H1 (cell line): Measurements from ENCODE around the gene AIPL1. TPM values are rescaled to one million over a fixed set of nuclear protein-coding genes. Genes with fewer than 3 reads are reported as not detected.
A peak's percentile ranks its signal among the peaks of the same experiment; 100 is the strongest.

Experiments used
- CTCF ChIA-PET: fragments of 300-600 bp; sonication (Branson Sonifier 250); formaldehyde crosslinking; loops from one replicate; lab custom pipeline; 2021; ENCODE audit not compliant: partially characterized antibody; lab: Charles Lee
- POLR2A ChIA-PET: fragments of 300-600 bp; sonication (Branson Sonifier 250); formaldehyde crosslinking; loops from one replicate; lab custom pipeline; 2021; ENCODE audit warnings: inconsistent platforms; ENCODE audit not compliant: partially characterized antibody; lab: Charles Lee
- DNase-seq, 2 experiments: peaks; one replicate each; pipeline versions ENCODE4 v3.0.0 to v3.0.0-alpha.2; 2010 to 2022; ENCODE audit warnings: low spot score in 2 of 2, low read depth in 1 of 2, mixed read lengths in 1 of 2
- FAIRE-seq: peaks from 2 replicates; lab custom pipeline; 2011; peaks lifted over from hg19 to GRCh38; lab: Jason Lieb, UNC
- H2AFZ ChIP-seq: 2 replicates; pipeline ENCODE4 v1.8.1; 2012; ENCODE audit warnings: low read length, inconsistent platforms
- H2AK5ac ChIP-seq: 2 replicates; pipeline ENCODE4 v1.6.1; 2013; ENCODE audit warnings: low read depth, low read length
- H2BK120ac ChIP-seq: replicated peaks from 2 replicates; pipeline ENCODE3; 2013; ENCODE audit warnings: low read depth, low read length, inconsistent platforms
- H2BK12ac ChIP-seq: 2 replicates; pipeline ENCODE4 v1.6.1; 2013; ENCODE audit warnings: low read depth, low read length
- H2BK15ac ChIP-seq: 2 replicates; pipeline ENCODE4 v1.6.1; 2013; ENCODE audit warnings: low read length
- H2BK20ac ChIP-seq: 2 replicates; pipeline ENCODE4 v1.6.1; 2013; ENCODE audit warnings: low read length
- H2BK5ac ChIP-seq: 2 replicates; pipeline ENCODE4 v1.6.1; 2013; ENCODE audit warnings: low read depth, low read length
- H3K14ac ChIP-seq: 2 replicates; pipeline ENCODE4 v1.6.1; 2013; ENCODE audit warnings: inconsistent platforms; ENCODE audit not compliant: insufficient read length
- H3K18ac ChIP-seq: 2 replicates; pipeline ENCODE4 v1.6.1; 2013; ENCODE audit warnings: low read length; ENCODE audit errors: extremely low read depth
- H3K23ac ChIP-seq: 2 replicates; pipeline ENCODE4 v1.6.1; 2013; ENCODE audit warnings: inconsistent platforms; ENCODE audit not compliant: insufficient read length
- H3K23me2 ChIP-seq: 2 replicates; pipeline ENCODE4 v1.6.1; 2013; ENCODE audit warnings: low read depth, low read length
- H3K27ac ChIP-seq: 2 replicates; pipeline ENCODE4 v1.6.1; 2011; ENCODE audit warnings: low read depth, low read length, inconsistent platforms
- H3K27me3 ChIP-seq, 4 experiments: replicated peaks in 1 of 4; 1 replicate in 1 of 4; 2 replicates in 3 of 4; pipeline versions ENCODE4 v1.6.1 to v1.8.1; 2011 to 2013; ENCODE audit warnings: low read length in 3 of 4, mild to moderate bottlenecking in 3 of 4, inconsistent platforms in 2 of 4, mixed read lengths in 2 of 4, moderate library complexity in 1 of 4; ENCODE audit not compliant: control insufficient read depth in 3 of 4, insufficient read depth in 3 of 4; ENCODE audit errors: extremely low read depth in 1 of 4
- H3K36me3 ChIP-seq, 4 experiments: 2 replicates each; pipeline versions ENCODE4 v1.6.1 to v1.8.1; 2011 to 2013; ENCODE audit warnings: mild to moderate bottlenecking in 4 of 4, low read length in 3 of 4, moderate library complexity in 2 of 4, control low read depth in 1 of 4, inconsistent platforms in 1 of 4; ENCODE audit not compliant: insufficient read depth in 4 of 4, control insufficient read depth in 2 of 4
- H3K4ac ChIP-seq: replicated peaks from 2 replicates; pipeline ENCODE3; 2013; ENCODE audit warnings: low read length, low read depth, mixed read lengths, inconsistent platforms; ENCODE audit not compliant: insufficient read length
- H3K4me1 ChIP-seq, 4 experiments: replicated peaks in 1 of 4; 1 replicate in 1 of 4; 2 replicates in 3 of 4; pipeline versions ENCODE4 v1.6.1 to v1.8.1; 2011 to 2013; ENCODE audit warnings: low read length in 3 of 4, inconsistent platforms in 2 of 4, mixed read lengths in 1 of 4; ENCODE audit not compliant: insufficient read depth in 4 of 4, control insufficient read depth in 3 of 4
- H3K4me2 ChIP-seq, 2 experiments: 2 replicates each; pipeline versions ENCODE4 v1.6.1 to v1.8.1; 2011 to 2013; ENCODE audit warnings: low read depth in 2 of 2, low read length in 2 of 2, control low read depth in 1 of 2, inconsistent platforms in 1 of 2, mild to moderate bottlenecking in 1 of 2; ENCODE audit not compliant: insufficient read depth in 1 of 2
- H3K4me3 ChIP-seq, 4 experiments: fragments of 200-600, 300-600 bp in 1 of 4; sonication (generic), shearing (Covaris generic), sonication (Bioruptor Twin) in 1 of 4; 2 replicates each; pipeline versions ENCODE4 v1.5.1 to v1.8.1; 2011 to 2016; ENCODE audit warnings: low read length in 4 of 4, low read depth in 3 of 4, control low read depth in 2 of 4, inconsistent platforms in 2 of 4, mild to moderate bottlenecking in 2 of 4, mixed read lengths in 1 of 4, moderate library complexity in 1 of 4; ENCODE audit not compliant: insufficient read depth in 2 of 4; ENCODE audit errors: extremely low read depth in 1 of 4
- H3K56ac ChIP-seq: replicated peaks from 2 replicates; pipeline ENCODE3; 2013; ENCODE audit warnings: low read depth, mild to moderate bottlenecking, mixed read lengths, low read length, inconsistent platforms; ENCODE audit not compliant: insufficient read length
- H3K79me1 ChIP-seq: 2 replicates; pipeline ENCODE4 v1.6.1; 2013; ENCODE audit warnings: low read depth, low read length, control low read depth
- H3K79me2 ChIP-seq, 2 experiments: 2 replicates each; pipeline versions ENCODE4 v1.6.1 to v1.8.1; 2012 to 2013; ENCODE audit warnings: low read length in 2 of 2, mild to moderate bottlenecking in 2 of 2, inconsistent platforms in 1 of 2; ENCODE audit not compliant: insufficient read depth in 2 of 2, control insufficient read depth in 1 of 2
- H3K9ac ChIP-seq, 4 experiments: replicated peaks in 1 of 4; 1 replicate in 1 of 4; 2 replicates in 3 of 4; pipeline versions ENCODE4 v1.6.1 to v1.8.1; 2011 to 2013; ENCODE audit warnings: low read depth in 3 of 4, low read length in 3 of 4, control low read depth in 2 of 4, mild to moderate bottlenecking in 2 of 4, moderate library complexity in 2 of 4, inconsistent platforms in 1 of 4; ENCODE audit errors: extremely low read depth in 1 of 4
- H3K9me3 ChIP-seq, 2 experiments: 2 replicates each; pipeline versions ENCODE4 v1.6.1 to v1.8.1; 2012 to 2013; ENCODE audit warnings: mild to moderate bottlenecking in 2 of 2, moderate library complexity in 2 of 2, control low read depth in 1 of 2, inconsistent platforms in 1 of 2, low read depth in 1 of 2, low read length in 1 of 2, mixed read lengths in 1 of 2; ENCODE audit not compliant: insufficient read depth in 2 of 2
- H4K20me1 ChIP-seq, 2 experiments: replicated peaks in 1 of 2; 2 replicates each; pipeline versions ENCODE3 to v1.8.1; 2011 to 2013; ENCODE audit warnings: inconsistent platforms in 2 of 2, low read length in 2 of 2, mild to moderate bottlenecking in 1 of 2; ENCODE audit not compliant: insufficient read depth in 2 of 2, control insufficient read depth in 1 of 2
- H4K5ac ChIP-seq: 2 replicates; pipeline ENCODE4 v1.6.1; 2013; ENCODE audit warnings: low read length, low read depth, mixed read lengths, inconsistent platforms; ENCODE audit not compliant: insufficient read length
- H4K8ac ChIP-seq: 2 replicates; pipeline ENCODE4 v1.8.0; 2013; ENCODE audit warnings: mild to moderate bottlenecking, moderate library complexity, low read length, inconsistent platforms; ENCODE audit not compliant: insufficient read depth; ENCODE audit errors: extremely low read depth
- H4K91ac ChIP-seq: replicated peaks from 2 replicates; pipeline ENCODE3; 2013; ENCODE audit warnings: low read length, mixed read lengths, inconsistent platforms; ENCODE audit not compliant: insufficient read length
- POU5F1 ChIP-seq: IDR thresholded peaks from 2 replicates; pipeline ENCODE4 v1.6.1; 2011; ENCODE audit warnings: low read depth, mild to moderate bottlenecking, low read length, moderate library complexity
- WGBS, 2 experiments: shearing (Covaris generic) in 1 of 2; methylation state at CpG; one replicate each; pipeline versions ENCODE4 v1.1.6 to v1.1.7; 2013 to 2015; ENCODE audit warnings: low lambda C conversion rate in 2 of 2, mixed read lengths in 2 of 2, inconsistent platforms in 1 of 2, low coverage in 1 of 2, missing lambda C conversion rate in 1 of 2; ENCODE audit not compliant: insufficient replicate concordance in 2 of 2, insufficient coverage in 1 of 2, insufficient read length in 1 of 2; ENCODE audit errors: extremely low coverage in 1 of 2, missing lambda C conversion rate in 1 of 2; 5-methylcytosine and 5-hydroxymethylcytosine counted together
- polyA plus RNA-seq, 7 experiments: library from polyadenylated mRNA; depleted of rRNA in 3 of 7; stranded (reverse) in 5 of 7; unstranded in 2 of 7; fragments of >200 nt in 5 of 7; fragments of 200-250 nt in 2 of 7; gene quantifications; 1 replicate in 5 of 7; 2 replicates in 1 of 7; 4 replicates in 1 of 7; pipeline versions ENCODE4 v1.2.1 to v1.2.3, GENCODE V29; 2011 to 2013; ENCODE audit warnings: missing spikeins in 2 of 7, mixed read lengths in 2 of 7
- total RNA-seq: library from RNA; stranded (reverse); fragmentation: NEBNext Ultra II Directional; extraction: Animal tissue kit (Norgen Biotek cat#: 25700); gene quantifications from 2 replicates; pipeline ENCODE4 v1.2.1, GENCODE V29; 2021
- TF ChIP-seq, protein P1 (sequence below): IDR thresholded peaks from 2 replicates; pipeline ENCODE4 v1.6.1; 2012; ENCODE audit warnings: inconsistent platforms

The AIPL1 gene
- total and polyA plus RNA-seq, 2 of the 8 experiments (the other 6 are each of a cell fraction or from before 2014, with no cell fraction given) = 0.56 to 0.71 TPM

DNA sequence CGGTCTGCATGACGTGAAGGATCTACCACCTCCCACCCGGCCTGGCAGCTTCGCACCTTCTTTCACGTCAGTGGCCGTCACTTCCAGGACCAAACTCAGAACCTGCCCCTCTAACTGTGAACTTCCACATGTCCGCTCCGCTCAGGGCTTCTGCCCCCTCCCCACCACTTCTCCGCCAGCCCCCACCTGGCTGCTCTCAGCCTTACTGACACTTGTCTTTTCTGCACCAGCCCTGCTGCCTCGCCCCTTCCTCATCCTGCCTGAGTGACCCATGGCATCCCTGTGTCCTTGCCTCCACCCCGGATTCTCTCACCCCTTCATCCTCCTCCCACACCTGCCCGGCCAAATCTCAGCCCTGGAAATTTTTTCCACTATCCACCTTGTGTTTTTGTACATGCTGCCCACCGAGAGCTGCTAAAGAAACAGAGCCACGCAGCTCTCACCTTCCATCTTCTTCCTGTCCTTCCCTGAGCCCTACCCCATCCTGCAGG, 23.6 kb upstream of the AIPL1 start:
- H3K79me2 ChIP-seq = no peaks in the 10 kb centered on the region
- H4K20me1 ChIP-seq = no peaks in the 10 kb centered on the region
- H2BK20ac ChIP-seq = no peak overlapping the region
- H3K27ac ChIP-seq = no peak overlapping the region
- ChIA-PET POLR2A (interaction anchor here (0.7 to 7.4 kb wide), 5 partner anchors 8 to 111 kb away, joined by 3 to 34 read pairs (median 4); partner anchors contain the start of gene PIMREG), CTCF (interaction anchor here (0.6 to 8.3 kb wide), 5 partner anchors 10 to 1204 kb away, joined by 3 to 68 read pairs (median 4); no protein-coding TSS in a partner anchor)
- no peak overlapping the region for H2AFZ ChIP-seq
- H3K4me2 ChIP-seq = no peak overlapping the region
- H3K79me1 ChIP-seq = no peaks in the 10 kb centered on the region
- H3K23me2 ChIP-seq = peaks cover 12% of the 10 kb centered on the region
- H3K9ac ChIP-seq = no peak overlapping the region
- DNase-seq (no peak), FAIRE-seq (no peak)
- H3K4ac ChIP-seq = no peak overlapping the region
- H3K9me3 ChIP-seq = no peaks in the 10 kb centered on the region
- no peak overlapping the region for H2BK120ac ChIP-seq
- no peak overlapping the region for H3K56ac ChIP-seq
- H4K91ac ChIP-seq = no peak overlapping the region
- no peaks in the 10 kb centered on the region; a peak in 3 of 7 replicates for H3K27me3 ChIP-seq
- WGBS, 2 experiments = 80% methylated on average over 14 of the region's 14 CpGs; no CpG with 5 or more reads in 1 of the 2 experiments
- TF ChIP-seq, protein P1, sequence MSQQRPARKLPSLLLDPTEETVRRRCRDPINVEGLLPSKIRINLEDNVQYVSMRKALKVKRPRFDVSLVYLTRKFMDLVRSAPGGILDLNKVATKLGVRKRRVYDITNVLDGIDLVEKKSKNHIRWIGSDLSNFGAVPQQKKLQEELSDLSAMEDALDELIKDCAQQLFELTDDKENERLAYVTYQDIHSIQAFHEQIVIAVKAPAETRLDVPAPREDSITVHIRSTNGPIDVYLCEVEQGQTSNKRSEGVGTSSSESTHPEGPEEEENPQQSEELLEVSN = no peak
- TF ChIP-seq POU5F1 = no peak
- H3K4me1 ChIP-seq = peaks cover 4 to 49% (median 37%) of the 10 kb centered on the region in 4 experiments
- no peak overlapping the region for H4K8ac ChIP-seq
- no peak overlapping the region for H2AK5ac ChIP-seq
- no peak overlapping the region for H3K18ac ChIP-seq
- H2BK15ac ChIP-seq = peak overlapping the region; percentile 98
- no peak overlapping the region for H3K14ac ChIP-seq
- no peak overlapping the region for H3K4me3 ChIP-seq
- no peak overlapping the region for H4K5ac ChIP-seq
- no peak overlapping the region for H2BK5ac ChIP-seq
- peak overlapping the region; percentile 94; the same call in 1 of the 2 replicates for H2BK12ac ChIP-seq
- H3K36me3 ChIP-seq = no peaks in the 10 kb centered on the region
- H3K23ac ChIP-seq = no peak overlapping the region
